Activated CD8-positive, alpha-beta T cell treated with anti-CD3 and anti-CD28 coated beads for 36 hours (primary cell): ENCODE results near the gene MATCAP1. TPM values are rescaled to one million over a fixed set of nuclear protein-coding genes. Genes with fewer than 3 reads are reported as not detected.
A peak's percentile ranks its signal among the peaks of the same experiment; 100 is the strongest.

Experiments used
- ATAC-seq: fragments of 200-7000 bp; cut with Tn5 transposase; one replicate; pipeline ENCODE4 v1.10.0; 2021; ENCODE audit warnings: mild to moderate bottlenecking, moderate library complexity
- CTCF ChIA-PET: fragments of 350-600 bp; sonication (Branson Sonifier 250); formaldehyde crosslinking; loops from one replicate; lab custom pipeline; 2021; ENCODE audit warnings: antibody characterized with exemption; lab: Charles Lee
- POLR2A ChIA-PET: fragments of 350-600 bp; sonication (Branson Sonifier 250); formaldehyde crosslinking; loops from one replicate; lab custom pipeline; 2021; ENCODE audit warnings: antibody characterized with exemption; lab: Charles Lee
- DNase-seq: peaks from one replicate; pipeline ENCODE4 v3.0.0-alpha.2; 2020
- H3K27ac Mint-ChIP-seq: one replicate; pipeline ENCODE4 v1.8.0; 2021; ENCODE audit warnings: mild to moderate bottlenecking, mixed read lengths
- H3K27me3 Mint-ChIP-seq: one replicate; pipeline ENCODE4 v1.8.0; 2021; ENCODE audit warnings: mixed read lengths
- H3K36me3 Mint-ChIP-seq: one replicate; pipeline ENCODE4 v1.8.0; 2021; ENCODE audit warnings: low read depth, mixed read lengths
- H3K4me1 Mint-ChIP-seq: one replicate; pipeline ENCODE4 v1.8.0; 2021; ENCODE audit warnings: low read depth, mixed read lengths
- H3K4me3 Mint-ChIP-seq: one replicate; pipeline ENCODE4 v1.8.0; 2021; ENCODE audit warnings: mild to moderate bottlenecking, moderate library complexity, mixed read lengths
- H3K9me3 Mint-ChIP-seq: one replicate; pipeline ENCODE4 v1.8.0; 2021; ENCODE audit warnings: mixed read lengths
- CTCF ChIP-seq: fragments of 200-600 bp; IDR thresholded peaks from one replicate; pipeline ENCODE4 v1.8.0; 2022; ENCODE audit warnings: antibody characterized with exemption, mild to moderate bottlenecking
- intact Hi-C: fragments of 100-400 bp; cut with micrococcal nuclease; formaldehyde crosslinking; loops from one replicate; pipeline ENCODE4 v1.10.0; 2022
- total RNA-seq, 2 experiments: library from RNA; stranded (reverse); gene quantifications; one replicate each; pipeline ENCODE4 v1.2.3, GENCODE V29; 2021

MATCAP1 gene
- total RNA-seq, 2 experiments from 2014 or later, result 49.5 to 49.9 TPM

GRCh38 chr16:67149276-67150046 is 34.3 kb downstream of the MATCAP1 start:
- Mint-ChIP-seq H3K27ac (no peak overlapping the region), H3K27me3 (peaks cover 19% of the 10 kb centered on the region), H3K4me3 (no peak overlapping the region), H3K36me3 (peaks cover 41% of the 10 kb centered on the region), H3K9me3 (no peaks in the 10 kb centered on the region), H3K4me1 (peaks cover 15% of the 10 kb centered on the region)
- ChIA-PET CTCF (interaction anchor here (0.8 to 2.6 kb wide), 2 partner anchors 11 to 195 kb away, joined by 3 to 8 read pairs; no protein-coding TSS in a partner anchor), POLR2A (interaction anchor here (0.9 to 1.3 kb wide), 3 partner anchors 8 to 120 kb away, joined by 3 to 4 read pairs (median 3); no protein-coding TSS in a partner anchor)
- DNase-seq (no peak), ATAC-seq (peak; percentile 3)
- intact Hi-C loops, result no loop called here
- no peak for TF ChIP-seq CTCF

GRCh38 chr16:67148656-67149275 is 35.0 kb downstream of the MATCAP1 start:
- ATAC-seq, result no peak
- DNase-seq, result no peak
- Mint-ChIP-seq H3K27ac (no peak overlapping the region), H3K9me3 (no peaks in the 10 kb centered on the region), H3K36me3 (peaks cover 46% of the 10 kb centered on the region), H3K4me1 (peaks cover 15% of the 10 kb centered on the region), H3K27me3 (peaks cover 19% of the 10 kb centered on the region), H3K4me3 (no peak overlapping the region)
- intact Hi-C loops, result no loop called here
- ChIA-PET POLR2A (interaction anchor here (0.9 to 1.3 kb wide), 3 partner anchors 9 to 119 kb away, joined by 3 to 4 read pairs (median 3); no protein-coding TSS in a partner anchor), CTCF (interaction anchor here (0.8 kb wide), 1 partner anchor 10 kb away, joined by 3 read pairs; no protein-coding TSS in a partner anchor)
- no peak for TF ChIP-seq CTCF

GRCh38 chr16:67148221-67148620 is 35.5 kb downstream of the MATCAP1 start:
- Mint-ChIP-seq H3K36me3 (peaks cover 49% of the 10 kb centered on the region), H3K4me1 (peaks cover 12% of the 10 kb centered on the region), H3K9me3 (no peaks in the 10 kb centered on the region), H3K27ac (no peak overlapping the region), H3K27me3 (peaks cover 19% of the 10 kb centered on the region), H3K4me3 (no peak overlapping the region)
- ChIA-PET POLR2A (interaction anchor here (1.2 kb wide), 1 partner anchor 65 kb away, joined by 3 read pairs; no protein-coding TSS in a partner anchor), CTCF (no interaction called here)
- no peak for TF ChIP-seq CTCF
- intact Hi-C loops, result no loop called here
- ATAC-seq, result no peak
- no peak for DNase-seq

GRCh38 chr16:67147437-67148140 is 36.2 kb downstream of the MATCAP1 start:
- TF ChIP-seq CTCF, result no peak
- DNase-seq (no peak), ATAC-seq (no peak)
- intact Hi-C loops, result no loop called here
- peaks cover 51% of the 10 kb centered on the region for H3K36me3 Mint-ChIP-seq
- no peaks in the 10 kb centered on the region for H3K9me3 Mint-ChIP-seq
- peaks cover 12% of the 10 kb centered on the region for H3K27me3 Mint-ChIP-seq
- H3K27ac Mint-ChIP-seq, result no peak overlapping the region
- H3K4me3 Mint-ChIP-seq, result no peak overlapping the region
- H3K4me1 Mint-ChIP-seq, result peaks cover 7% of the 10 kb centered on the region
- ChIA-PET POLR2A (interaction anchor here (1.2 kb wide), 1 partner anchor 64 kb away, joined by 3 read pairs; no protein-coding TSS in a partner anchor), CTCF (no interaction called here)
